Measurements from ENCODE around the gene U2AF2. TPM values are rescaled to one million over a fixed set of nuclear protein-coding genes. Genes with fewer than 3 reads are reported as not detected.
A peak's percentile ranks its signal among the peaks of the same experiment; 100 is the strongest.

U2AF2 gene
- total RNA-seq, 1 donor from 2014 or later, result 165 TPM

- peak; percentile 85 for DNase-seq (ENCODE audit: low read depth, low spot score)
Measured at GRCh38 chr19:55674841-55675660, 20.2 kb downstream of the U2AF2 start, which contains the start of gene EPN1. Gene EPN1 (plus strand): TSS chr19:55675226. CDS start chr19:55678628, 3,402 bp downstream.

DNA sequence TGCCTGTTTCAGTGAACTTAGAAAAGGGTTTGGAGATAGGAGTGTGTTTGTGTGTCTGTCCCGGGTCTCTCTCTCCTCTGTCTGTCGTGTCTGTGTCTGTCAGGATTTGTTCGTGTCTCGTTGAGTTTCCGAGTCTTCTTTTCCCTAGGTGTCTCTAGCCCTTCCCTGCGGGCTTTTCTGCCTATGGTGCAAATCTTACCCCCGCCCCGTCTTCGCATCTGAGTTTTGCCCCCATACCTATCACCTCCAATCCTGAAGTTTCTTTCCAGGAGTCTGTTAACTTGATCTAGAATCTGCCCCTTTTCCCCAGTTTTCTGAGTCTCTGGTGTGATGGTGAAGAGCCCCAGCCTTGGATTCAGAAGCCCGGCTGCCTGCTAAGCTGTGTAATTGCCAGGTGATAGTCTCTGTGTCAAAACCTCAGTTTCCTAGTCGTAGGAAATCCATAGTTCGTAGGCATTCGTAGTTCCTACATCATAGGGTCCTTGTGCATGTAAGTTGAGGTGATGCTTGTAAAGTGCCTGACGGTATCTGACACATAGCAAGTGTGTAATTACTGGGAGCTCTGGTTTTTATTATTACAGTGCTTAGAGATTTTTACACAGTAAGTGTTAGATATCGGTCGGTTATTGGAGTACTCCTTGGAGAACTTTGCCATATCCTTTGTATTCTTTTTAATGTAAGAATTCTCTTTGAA is 21.0 kb downstream of the U2AF2 start:
- DNase-seq (ENCODE audit: low read depth, low spot score), result no peak

DNA sequence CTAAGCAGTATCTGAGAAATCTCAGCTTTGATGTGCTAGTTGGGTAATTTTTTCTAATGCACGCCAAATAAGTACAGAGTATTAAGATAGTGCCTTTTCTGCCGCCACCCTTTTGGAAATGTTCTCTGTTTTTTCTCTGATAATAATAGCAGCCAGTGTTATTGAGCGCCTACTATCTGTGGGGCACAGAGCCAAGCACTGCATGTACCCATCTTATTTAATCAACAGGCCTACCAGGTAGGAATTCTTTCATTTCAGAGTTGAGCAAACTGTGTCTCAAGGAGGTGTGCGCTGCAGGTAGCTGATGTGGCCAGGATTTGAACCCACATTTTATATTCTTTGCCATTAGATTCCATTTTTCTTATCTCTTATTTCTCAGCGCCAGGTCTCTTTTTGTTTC is 21.5 kb downstream of the U2AF2 start:
- no peak for DNase-seq (ENCODE audit: low read depth, low spot score)

GRCh38 chr19:55676889-55677505 is 22.2 kb downstream of the U2AF2 start:
- no peak for DNase-seq (ENCODE audit: low read depth, low spot score)

DNA sequence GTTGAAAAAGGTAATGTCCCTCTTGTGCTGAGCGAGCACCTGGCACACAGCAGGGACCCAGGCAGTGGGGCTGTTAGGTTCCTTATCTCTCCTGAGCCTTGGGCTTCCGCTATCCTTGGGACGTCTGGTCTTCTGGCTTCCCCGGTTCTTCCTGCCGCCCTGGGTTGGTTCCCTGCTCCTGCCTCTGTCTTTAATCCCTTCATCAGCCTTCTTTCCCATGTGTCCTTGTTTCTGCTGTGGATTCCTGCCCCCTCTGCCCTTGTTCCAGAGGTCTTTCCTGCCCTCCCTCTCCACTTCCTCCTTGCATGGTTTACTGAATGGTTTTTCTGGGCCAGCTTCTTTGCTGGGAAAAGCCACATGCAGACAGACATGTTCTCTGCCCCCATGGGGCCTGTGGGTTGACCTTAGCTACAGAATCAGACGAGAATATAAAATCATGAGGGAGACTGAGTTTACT is 22.8 kb downstream of the U2AF2 start:
- DNase-seq (ENCODE audit: low read depth, low spot score), result no peak

- no peak for DNase-seq (ENCODE audit: low read depth, low spot score)
Measured at GRCh38 chr19:55678121-55678671, 23.4 kb downstream of the U2AF2 start.

DNA sequence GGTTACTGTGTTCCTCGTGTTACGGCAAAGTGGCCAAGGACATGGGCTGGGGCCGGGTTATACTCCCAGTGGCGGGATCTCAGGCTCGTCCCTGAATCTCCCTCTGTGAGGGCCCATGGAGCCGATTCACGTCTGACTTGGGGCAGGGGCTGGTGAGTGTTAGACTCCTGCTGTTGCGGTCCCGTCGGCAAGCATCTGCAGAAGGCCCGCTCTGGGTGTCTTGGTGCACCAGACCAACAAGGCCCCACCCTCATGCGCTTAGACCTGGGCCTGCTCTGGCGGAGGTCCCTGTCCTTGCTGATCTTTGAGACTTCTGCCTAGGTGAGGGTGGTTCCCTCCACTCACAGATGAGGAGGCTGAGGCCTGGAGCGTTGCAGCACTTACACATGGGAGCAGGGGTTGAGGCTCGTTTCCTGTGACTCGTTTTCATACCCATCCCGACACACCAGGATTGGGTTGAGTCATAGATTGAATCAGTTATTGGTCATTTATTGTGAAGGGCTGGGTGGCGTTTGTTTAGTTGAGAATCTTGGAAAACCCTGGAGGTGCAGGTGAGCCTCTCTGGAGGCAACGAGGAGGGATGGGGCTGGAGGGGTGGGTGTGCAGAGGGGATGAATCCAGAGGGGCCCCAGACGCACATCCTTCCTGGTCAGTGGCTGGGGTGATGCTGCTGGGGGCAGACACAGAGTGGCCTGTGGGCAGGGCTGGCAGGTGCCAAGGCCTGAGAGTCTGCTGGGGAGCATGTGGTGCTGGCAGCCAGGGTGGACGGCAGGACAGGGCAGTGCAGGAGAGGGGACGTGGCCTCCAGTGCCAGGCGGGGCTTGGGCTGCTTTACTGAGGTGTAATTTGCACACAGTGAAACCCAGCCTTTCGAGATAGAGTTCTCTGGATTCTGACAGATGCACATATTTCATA is 24.8 kb downstream of the U2AF2 start:
- no peak for DNase-seq (ENCODE audit: low read depth, low spot score)

GRCh38 chr19:55680339-55681130 is 25.7 kb downstream of the U2AF2 start:
- no peak for DNase-seq (ENCODE audit: low read depth, low spot score)

- DNase-seq (ENCODE audit: low read depth, low spot score), result no peak
Measured at GRCh38 chr19:55681131-55682092, 26.6 kb downstream of the U2AF2 start.

- DNase-seq (ENCODE audit: low read depth, low spot score), result no peak
Measured at GRCh38 chr19:55683449-55684261, 28.8 kb downstream of the U2AF2 start.

GRCh38 chr19:55684946-55685681 is 30.3 kb downstream of the U2AF2 start:
- no peak for DNase-seq (ENCODE audit: low read depth, low spot score)

GRCh38 chr19:55685776-55686175 is 30.9 kb downstream of the U2AF2 start:
- DNase-seq (ENCODE audit: low read depth, low spot score), result no peak

DNA sequence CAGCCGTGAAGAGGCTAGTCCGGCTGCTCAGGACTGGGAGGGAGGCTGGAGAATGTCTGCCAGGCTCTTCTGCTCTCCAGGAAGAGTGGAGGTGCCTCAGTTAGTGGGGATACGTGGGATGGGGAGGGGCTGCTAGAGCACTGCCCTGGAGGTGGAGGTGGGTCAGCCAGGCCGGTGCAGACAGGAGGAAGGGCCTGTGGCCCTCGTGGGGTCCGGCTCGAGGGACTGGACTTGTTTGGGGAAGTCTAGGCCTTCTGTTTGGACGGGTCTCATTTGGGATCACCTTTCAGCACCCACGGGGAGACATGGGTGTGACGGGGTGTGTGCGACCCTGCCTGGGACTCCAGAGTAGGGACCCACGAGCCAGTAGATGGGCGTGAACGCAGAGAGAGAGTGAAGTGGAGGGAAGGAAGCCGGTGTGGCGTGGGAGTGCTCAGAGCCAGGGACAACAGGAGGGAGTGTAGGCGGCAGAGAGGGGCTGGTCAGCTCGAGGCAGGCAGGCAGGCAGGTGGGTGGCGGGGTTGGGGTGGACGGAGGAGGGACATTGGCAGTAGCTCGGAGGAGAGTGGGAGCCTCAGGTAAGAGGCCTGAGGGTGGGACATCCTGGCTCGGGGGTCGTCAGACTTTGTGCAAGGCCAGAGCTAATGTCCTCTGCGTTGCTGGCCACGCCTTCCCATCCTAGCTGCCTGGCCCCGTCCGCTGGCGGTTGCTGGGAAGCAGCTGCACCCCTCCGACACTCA is 31.6 kb downstream of the U2AF2 start:
- no peak for DNase-seq (ENCODE audit: low read depth, low spot score)

DNA sequence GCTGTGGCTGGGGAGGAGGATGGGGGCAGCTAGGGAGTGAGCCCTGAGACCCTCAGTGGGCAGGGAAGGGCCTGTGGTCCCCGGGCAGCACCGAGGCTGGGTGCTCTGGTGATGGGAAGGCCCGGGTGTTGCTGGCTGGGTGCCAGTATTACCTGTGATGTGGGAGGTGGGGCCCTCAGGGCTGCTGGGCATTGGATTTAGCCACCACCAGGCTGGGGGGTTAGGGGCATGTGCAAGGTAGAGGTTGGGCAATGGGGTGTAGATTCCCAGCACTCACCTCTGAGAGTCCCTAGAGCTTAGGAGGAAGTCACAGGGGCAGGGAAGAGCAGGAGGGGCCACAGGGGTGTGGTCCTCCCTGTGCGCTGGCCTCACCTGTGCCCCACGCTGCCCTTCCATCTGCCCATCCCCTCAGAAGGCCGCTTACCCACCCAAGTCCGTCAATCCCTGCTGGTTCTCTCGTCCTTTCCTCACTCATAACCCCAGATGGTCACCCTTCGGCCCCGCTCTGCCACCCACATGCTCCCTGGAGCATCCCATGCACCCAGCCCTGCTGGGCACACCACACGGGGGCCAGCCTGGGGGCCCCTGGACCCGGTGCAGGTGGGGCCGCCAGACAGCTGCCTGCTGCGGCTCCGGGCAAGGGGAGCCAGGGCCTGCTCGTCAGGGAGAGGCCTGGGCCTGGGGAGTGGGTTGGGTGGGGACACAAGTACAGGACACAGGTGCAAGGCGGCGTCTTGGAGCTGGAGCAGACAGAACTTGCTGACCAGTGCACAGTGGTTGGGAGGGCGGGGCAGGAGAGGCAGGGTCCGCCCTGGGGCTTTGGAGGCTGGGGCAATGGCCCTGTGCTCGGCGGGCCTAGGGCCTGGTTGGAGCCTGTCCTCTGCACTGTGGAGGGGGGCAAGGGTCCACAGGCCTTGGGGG is 32.7 kb downstream of the U2AF2 start:
- DNase-seq (ENCODE audit: low read depth, low spot score), result no peak

GRCh38 chr19:55688422-55689218 is 33.8 kb downstream of the U2AF2 start:
- DNase-seq (ENCODE audit: low read depth, low spot score), result no peak
